Activated T-cell treated with anti-CD3 and anti-CD28 coated beads, Interleukin-2, amount 50 U/mL, for 72 hours (primary cell): ENCODE results near the gene COL6A1. TPM values are rescaled to one million over a fixed set of nuclear protein-coding genes. Genes with fewer than 3 reads are reported as not detected.

ENCODE experiments used
- ATAC-seq, 2 donors: fragments of 150-1000 bp; cut with Tn5 transposase; replicated peaks in 1 of 2; 2 replicates each; pipeline ENCODE4 v1.10.0; 2021; ENCODE audit warnings: moderate library complexity in 2 of 2, mild to moderate bottlenecking in 1 of 2
- DNase-seq, 2 donors: peaks; one replicate each; pipeline ENCODE4 v3.0.0; 2021 to 2022; ENCODE audit warnings: mixed read lengths in 1 of 2
- H3K27ac Mint-ChIP-seq: one replicate; pipeline ENCODE4 v1.8.0; 2022; ENCODE audit warnings: mild to moderate bottlenecking, moderate library complexity, mixed read lengths
- H3K27me3 Mint-ChIP-seq: one replicate; pipeline ENCODE4 v1.8.0; 2022; ENCODE audit warnings: low read depth, mixed read lengths
- H3K36me3 Mint-ChIP-seq, 2 donors: one replicate each; pipeline ENCODE4 v1.8.0; 2022; ENCODE audit warnings: mixed read lengths in 2 of 2, mild to moderate bottlenecking in 1 of 2; ENCODE audit not compliant: insufficient read depth in 2 of 2
- H3K4me1 Mint-ChIP-seq: one replicate; pipeline ENCODE4 v1.8.0; 2022; ENCODE audit warnings: low read depth, mixed read lengths
- H3K4me3 Mint-ChIP-seq, 2 donors: one replicate each; pipeline ENCODE4 v1.8.0; 2022; ENCODE audit warnings: mild to moderate bottlenecking in 2 of 2, mixed read lengths in 2 of 2, moderate library complexity in 2 of 2
- H3K9me3 Mint-ChIP-seq, 2 donors: one replicate each; pipeline ENCODE4 v1.8.0; 2022; ENCODE audit warnings: mixed read lengths in 2 of 2
- total RNA-seq, 2 donors: library from RNA; stranded (reverse); gene quantifications; one replicate each; pipeline ENCODE4 v1.2.3, GENCODE V29; 2022

The COL6A1 gene
- total RNA-seq, 2 donors from 2014 or later = 1.7 to 2.8 TPM

- Mint-ChIP-seq H3K4me1 (peaks cover 7% of the 10 kb centered on the region), H3K9me3 (no peaks in the 10 kb centered on the region), H3K27ac (no peak overlapping the region), H3K4me3 (no peak overlapping the region), H3K36me3 (no peaks in the 10 kb centered on the region), H3K27me3 (no peaks in the 10 kb centered on the region)
- ATAC-seq = no peak
- DNase-seq = peak in 1 of 2 donors; percentile 0
Measured at GRCh38 chr21:45991606-45992300, 10.2 kb downstream of the COL6A1 start.

DNA sequence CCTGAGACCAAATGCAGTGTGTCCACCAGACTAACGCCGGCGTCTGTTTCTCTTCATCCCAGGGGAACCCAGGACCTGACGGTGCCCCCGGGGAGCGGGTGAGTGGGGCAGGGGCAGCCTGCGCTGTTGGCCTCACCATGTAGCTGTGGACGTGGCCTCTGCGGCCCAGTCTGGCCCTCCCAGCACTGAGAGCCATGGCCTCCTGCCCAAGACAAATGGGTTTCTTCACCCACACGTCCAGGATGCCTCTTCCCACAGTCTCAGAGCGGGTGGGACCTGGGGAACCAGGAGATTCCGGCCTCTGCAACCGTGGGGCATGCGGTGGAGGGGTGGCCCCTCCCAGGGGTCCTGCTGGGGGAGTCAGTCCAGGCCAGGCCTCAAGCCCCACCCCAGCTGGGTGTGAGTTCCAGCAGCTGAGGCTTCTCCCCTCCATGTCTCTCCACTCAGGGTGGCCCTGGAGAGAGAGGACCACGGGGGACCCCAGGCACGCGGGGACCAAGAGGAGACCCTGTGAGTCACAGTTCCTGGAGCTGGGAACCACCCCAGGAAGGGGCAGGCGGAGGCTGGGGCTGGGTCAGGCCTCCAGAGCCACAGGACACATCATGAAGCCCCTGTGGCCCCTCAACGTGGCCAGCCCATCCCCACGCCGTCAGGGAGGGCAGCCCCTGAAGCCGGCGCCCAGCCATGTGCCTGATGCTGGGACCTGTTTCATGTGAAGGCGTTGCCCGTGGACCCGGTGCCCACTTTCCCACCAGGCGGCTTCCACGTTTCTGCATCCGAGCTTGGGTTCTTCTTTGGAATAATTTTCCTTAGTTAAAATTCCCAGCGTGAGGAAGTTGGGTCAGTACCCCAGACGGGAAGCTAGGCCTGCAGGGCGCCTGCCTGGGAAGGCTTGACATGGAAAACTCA is 11.0 kb downstream of the COL6A1 start:
- no peaks in the 10 kb centered on the region for H3K36me3 Mint-ChIP-seq
- no peak overlapping the region for H3K4me3 Mint-ChIP-seq
- H3K27ac Mint-ChIP-seq = no peak overlapping the region
- ATAC-seq (no peak), DNase-seq (peak in 1 of 2 donors; percentile 0)
- no peaks in the 10 kb centered on the region for H3K27me3 Mint-ChIP-seq
- peaks cover 7% of the 10 kb centered on the region for H3K4me1 Mint-ChIP-seq
- H3K9me3 Mint-ChIP-seq = no peaks in the 10 kb centered on the region

DNA sequence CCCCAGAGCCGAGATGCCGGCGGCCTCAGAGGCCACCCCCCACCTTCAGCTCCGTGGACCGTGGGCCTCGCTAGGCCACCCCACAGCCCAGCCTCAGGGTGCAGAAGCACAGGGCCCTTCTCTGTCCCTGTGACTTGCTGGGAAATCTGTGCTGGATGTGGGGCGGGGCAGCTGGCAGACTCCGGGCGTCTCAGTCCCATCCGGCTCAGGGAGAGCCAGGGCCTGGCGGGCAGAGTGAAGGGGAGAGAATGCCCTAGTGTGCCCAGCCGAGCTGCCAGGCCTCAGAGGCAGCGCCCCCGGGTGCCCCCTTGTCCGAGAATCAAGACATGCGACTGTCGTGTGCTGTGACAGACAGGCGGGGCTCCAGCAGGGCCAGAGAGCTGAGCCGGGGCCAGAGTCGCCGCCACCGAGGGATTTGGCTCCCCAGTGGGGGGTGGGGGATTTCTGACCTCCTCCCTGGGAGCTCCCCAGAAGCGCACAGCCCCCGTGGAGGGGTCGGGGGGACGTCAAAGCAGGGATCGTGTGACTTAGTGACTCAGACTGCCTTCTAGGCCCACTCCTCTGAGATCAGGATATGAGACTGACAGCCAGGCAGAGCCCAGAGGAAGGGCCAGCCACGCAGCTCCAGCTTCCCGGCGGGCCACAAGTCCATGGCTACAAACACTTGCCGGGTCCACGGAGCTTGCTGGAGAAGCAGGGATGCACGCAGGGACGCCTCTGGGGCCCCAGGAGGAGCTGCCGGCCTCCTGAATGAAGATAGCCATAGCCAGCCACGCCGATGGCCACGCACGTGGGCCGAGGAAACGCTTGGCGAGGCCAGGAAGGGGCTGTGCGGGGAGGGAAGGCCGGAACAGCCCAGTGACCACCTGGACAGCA is 11.9 kb downstream of the COL6A1 start:
- DNase-seq = peak in 1 of 2 donors; percentile 0
- H3K9me3 Mint-ChIP-seq = no peaks in the 10 kb centered on the region
- no peak overlapping the region for H3K4me3 Mint-ChIP-seq
- H3K36me3 Mint-ChIP-seq = no peaks in the 10 kb centered on the region
- H3K27me3 Mint-ChIP-seq = no peaks in the 10 kb centered on the region
- no peak overlapping the region for H3K27ac Mint-ChIP-seq
- peaks cover 7% of the 10 kb centered on the region for H3K4me1 Mint-ChIP-seq
- no peak for ATAC-seq

- Mint-ChIP-seq H3K36me3 (no peaks in the 10 kb centered on the region), H3K4me1 (peaks cover 7% of the 10 kb centered on the region), H3K9me3 (no peaks in the 10 kb centered on the region), H3K27me3 (no peaks in the 10 kb centered on the region), H3K4me3 (no peak overlapping the region), H3K27ac (no peak overlapping the region)
- no peak for ATAC-seq
- no peak for DNase-seq
Measured at GRCh38 chr21:45994086-45994661, 12.6 kb downstream of the COL6A1 start.

- Mint-ChIP-seq H3K4me1 (peaks cover 7% of the 10 kb centered on the region), H3K27me3 (no peaks in the 10 kb centered on the region), H3K36me3 (no peaks in the 10 kb centered on the region), H3K9me3 (no peaks in the 10 kb centered on the region), H3K4me3 (no peak overlapping the region), H3K27ac (no peak overlapping the region)
- DNase-seq (no peak), ATAC-seq (no peak)
Measured at GRCh38 chr21:45994759-45995685, 13.5 kb downstream of the COL6A1 start.

GRCh38 chr21:45995686-45996179 is 14.2 kb downstream of the COL6A1 start:
- peaks cover 7% of the 10 kb centered on the region for H3K4me1 Mint-ChIP-seq
- ATAC-seq = peak in 1 of 2 donors; percentile 24
- H3K27ac Mint-ChIP-seq = no peak overlapping the region
- H3K27me3 Mint-ChIP-seq = no peaks in the 10 kb centered on the region
- H3K9me3 Mint-ChIP-seq = no peaks in the 10 kb centered on the region
- peak in 1 of 2 donors; percentile 3 for DNase-seq
- H3K4me3 Mint-ChIP-seq = no peak overlapping the region
- H3K36me3 Mint-ChIP-seq = no peaks in the 10 kb centered on the region

DNA sequence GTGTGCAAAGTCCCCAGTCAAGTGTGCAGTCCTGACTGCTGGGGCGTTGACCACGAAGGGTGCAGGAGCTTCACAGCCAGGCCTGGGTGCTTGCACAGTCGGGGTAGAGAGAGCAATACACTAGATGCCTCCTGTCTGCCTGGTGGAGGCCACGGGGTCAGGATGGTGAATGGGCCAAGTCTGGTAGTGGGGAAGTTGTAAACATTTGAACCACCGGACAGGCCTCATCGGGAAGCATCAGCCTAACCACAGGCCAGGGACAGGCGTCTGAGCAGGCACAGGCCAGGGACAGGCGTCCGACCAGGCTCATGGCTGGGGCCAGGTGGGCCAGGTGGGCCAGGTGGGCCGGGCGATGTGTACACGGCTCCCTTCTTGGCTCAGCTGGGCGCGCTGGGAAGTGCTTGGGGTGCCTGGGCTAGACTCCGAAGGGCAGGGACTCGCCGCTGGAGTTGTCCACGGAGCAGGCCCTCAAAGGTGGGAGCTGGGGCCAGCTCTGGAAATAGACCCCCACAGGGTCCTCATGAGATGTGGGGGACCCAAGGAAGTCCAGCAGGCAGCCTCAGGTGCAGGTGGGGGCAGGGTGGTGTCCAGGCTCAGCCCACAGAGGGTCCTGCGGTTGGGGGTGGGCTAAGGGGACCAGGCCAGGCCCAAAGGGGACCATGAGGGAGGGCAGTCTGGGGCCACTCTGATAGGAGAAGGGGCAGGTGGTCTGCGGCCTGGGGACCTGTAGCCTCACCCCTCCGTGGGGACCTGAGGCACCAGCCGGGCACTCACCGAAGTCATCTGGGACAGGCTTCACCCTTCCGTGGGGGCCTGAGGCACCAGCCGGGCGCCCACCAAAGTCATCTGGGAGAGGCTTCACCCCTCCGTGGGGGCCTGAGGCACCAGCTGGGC is 15.0 kb downstream of the COL6A1 start:
- Mint-ChIP-seq H3K9me3 (no peaks in the 10 kb centered on the region), H3K4me3 (no peak overlapping the region), H3K36me3 (no peaks in the 10 kb centered on the region), H3K4me1 (peaks cover 7% of the 10 kb centered on the region), H3K27me3 (no peaks in the 10 kb centered on the region), H3K27ac (no peak overlapping the region)
- ATAC-seq (no peak), DNase-seq (peak in 1 of 2 donors; percentile 0)

DNA sequence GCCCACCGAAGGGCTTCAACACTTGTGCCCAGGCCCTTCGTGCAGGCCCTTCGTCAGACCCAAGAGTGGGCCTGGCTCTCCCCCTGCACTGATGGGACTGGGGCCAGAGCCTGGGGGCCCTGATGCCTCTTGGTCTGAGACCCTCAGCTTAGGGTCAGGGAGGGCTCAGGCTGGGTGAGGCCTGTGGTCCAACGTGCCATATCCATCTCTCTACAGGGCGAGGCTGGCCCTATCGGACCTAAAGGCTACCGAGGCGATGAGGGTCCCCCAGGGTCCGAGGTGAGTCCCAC is 15.6 kb downstream of the COL6A1 start:
- Mint-ChIP-seq H3K9me3 (no peaks in the 10 kb centered on the region), H3K27me3 (no peaks in the 10 kb centered on the region), H3K36me3 (no peaks in the 10 kb centered on the region), H3K27ac (no peak overlapping the region), H3K4me1 (peaks cover 7% of the 10 kb centered on the region), H3K4me3 (no peak overlapping the region)
- no peak for DNase-seq
- no peak for ATAC-seq

GRCh38 chr21:45997495-45998275 is 16.1 kb downstream of the COL6A1 start:
- Mint-ChIP-seq H3K9me3 (no peaks in the 10 kb centered on the region), H3K4me3 (no peak overlapping the region), H3K36me3 (no peaks in the 10 kb centered on the region), H3K4me1 (peaks cover 7% of the 10 kb centered on the region), H3K27ac (no peak overlapping the region), H3K27me3 (no peaks in the 10 kb centered on the region)
- no peak for ATAC-seq
- peak in 1 of 2 donors; percentile 0 for DNase-seq

GRCh38 chr21:45998276-45998701 is 16.7 kb downstream of the COL6A1 start:
- Mint-ChIP-seq H3K27me3 (no peaks in the 10 kb centered on the region), H3K36me3 (no peaks in the 10 kb centered on the region), H3K4me1 (peaks cover 7% of the 10 kb centered on the region), H3K27ac (no peak overlapping the region), H3K9me3 (no peaks in the 10 kb centered on the region), H3K4me3 (no peak overlapping the region)
- ATAC-seq (no peak), DNase-seq (peak in 1 of 2 donors; percentile 0)
